Activated T-helper 17 cell treated with anti-CD3 and anti-CD28 coated beads, Interleukin-2, amount 50 U/mL, for 72 hours (primary cell): Measurements from ENCODE around the gene CDHR2. TPM values are rescaled to one million over a fixed set of nuclear protein-coding genes. Genes with fewer than 3 reads are reported as not detected.

Experiments used
- ATAC-seq: fragments of 150-1000 bp; cut with Tn5 transposase; replicated peaks from 2 replicates; pipeline ENCODE4 v1.10.0; 2021; ENCODE audit warnings: mild to moderate bottlenecking, moderate library complexity
- H3K27ac Mint-ChIP-seq: one replicate; pipeline ENCODE4 v1.8.0; 2022; ENCODE audit warnings: mixed read lengths
- H3K27me3 Mint-ChIP-seq: one replicate; pipeline ENCODE4 v1.8.0; 2022; ENCODE audit warnings: mixed read lengths
- H3K36me3 Mint-ChIP-seq: one replicate; pipeline ENCODE4 v1.8.0; 2022; ENCODE audit warnings: low read depth, mild to moderate bottlenecking, mixed read lengths
- H3K4me1 Mint-ChIP-seq: one replicate; pipeline ENCODE4 v1.8.0; 2022; ENCODE audit warnings: mixed read lengths
- H3K4me3 Mint-ChIP-seq: one replicate; pipeline ENCODE4 v1.8.0; 2022; ENCODE audit warnings: mild to moderate bottlenecking, mixed read lengths
- H3K9me3 Mint-ChIP-seq: one replicate; pipeline ENCODE4 v1.8.0; 2022; ENCODE audit warnings: mixed read lengths
- total RNA-seq, 2 donors: library from RNA; stranded (reverse); gene quantifications; one replicate each; pipeline ENCODE4 v1.2.3, GENCODE V29; 2022

The CDHR2 gene
- total RNA-seq, 2 donors from 2014 or later = 0.50 to 0.69 TPM

DNA sequence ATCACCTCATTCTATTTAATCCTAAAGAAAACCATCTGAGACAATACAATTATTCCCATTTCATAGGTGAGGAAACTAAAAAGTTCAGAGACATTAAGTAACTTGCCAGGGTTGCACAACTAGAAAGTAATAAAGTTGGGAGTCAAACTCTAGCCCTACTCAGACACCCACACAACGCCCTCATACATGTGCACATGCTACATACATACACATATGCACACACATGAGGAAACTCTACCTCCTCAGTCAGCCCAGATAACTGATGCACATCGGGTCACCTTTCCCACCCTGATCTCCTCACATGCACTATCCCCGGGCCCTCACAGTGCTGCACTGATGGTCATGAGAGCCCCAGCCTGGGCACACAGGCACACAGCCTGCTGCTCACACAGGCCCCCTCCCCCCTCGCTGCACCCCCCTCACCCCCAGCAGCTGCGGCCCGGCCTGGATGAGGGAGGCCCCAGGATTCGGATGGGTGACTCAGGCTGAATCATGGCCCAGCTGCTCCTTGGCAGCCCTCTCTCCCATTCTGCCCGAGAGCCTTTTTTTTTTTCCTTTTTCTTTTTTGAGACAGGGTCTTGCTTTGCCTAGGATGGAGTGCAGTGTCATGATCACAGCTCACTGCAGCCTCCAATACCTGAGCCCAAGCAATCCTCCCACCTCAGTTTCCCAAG, 65.8 kb downstream of the CDHR2 start:
- Mint-ChIP-seq H3K27ac (no peak overlapping the region), H3K36me3 (no peaks in the 10 kb centered on the region), H3K9me3 (no peaks in the 10 kb centered on the region), H3K27me3 (peaks cover 33% of the 10 kb centered on the region), H3K4me1 (peaks cover 5% of the 10 kb centered on the region), H3K4me3 (no peak overlapping the region)
- ATAC-seq = no peak

DNA sequence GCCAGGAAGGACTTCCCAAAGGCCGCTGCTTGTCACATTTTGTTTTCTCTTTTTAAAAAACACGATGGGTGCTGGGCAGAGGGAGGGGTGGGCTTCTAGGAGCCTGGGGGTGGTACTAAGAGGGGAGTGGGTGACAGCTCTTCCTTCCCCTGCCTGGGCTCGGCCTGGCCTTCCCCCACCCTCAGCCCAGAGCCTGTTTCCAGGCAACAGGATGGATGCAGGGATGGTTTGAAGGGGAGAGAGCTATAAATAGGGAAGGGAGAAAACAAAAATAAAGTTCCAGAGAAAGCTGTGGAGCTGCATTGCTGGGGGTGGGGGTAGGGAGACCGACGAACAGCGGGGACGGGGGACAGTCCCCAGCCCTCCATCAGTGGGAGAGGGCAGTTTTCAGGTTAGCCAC, 67.4 kb downstream of the CDHR2 start:
- Mint-ChIP-seq H3K9me3 (no peaks in the 10 kb centered on the region), H3K27ac (no peak overlapping the region), H3K27me3 (peaks cover 37% of the 10 kb centered on the region), H3K36me3 (no peaks in the 10 kb centered on the region), H3K4me3 (no peak overlapping the region), H3K4me1 (peaks cover 3% of the 10 kb centered on the region)
- ATAC-seq = no peak

DNA sequence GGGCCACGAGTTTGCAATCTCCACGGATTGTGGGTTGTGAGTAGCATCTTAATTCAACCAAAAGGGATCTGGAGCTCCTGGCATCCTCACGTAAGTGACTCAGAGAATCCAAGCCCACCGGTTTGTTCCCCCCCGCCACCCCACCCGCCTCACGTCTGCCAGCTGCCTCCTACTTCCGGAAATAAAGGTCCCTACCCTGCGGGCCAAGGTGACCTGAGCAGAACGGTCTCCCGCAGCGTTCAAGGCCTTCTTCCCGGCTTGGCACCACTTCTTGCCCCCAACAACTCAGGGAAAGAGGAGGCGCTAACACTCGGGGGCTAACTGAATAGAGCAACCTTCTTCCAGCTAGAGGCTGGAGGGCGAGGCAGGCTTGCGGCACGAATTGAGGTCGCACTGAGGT, 69.6 kb downstream of the CDHR2 start:
- Mint-ChIP-seq H3K4me1 (peaks cover 4% of the 10 kb centered on the region), H3K9me3 (no peaks in the 10 kb centered on the region), H3K27me3 (peaks cover 33% of the 10 kb centered on the region), H3K36me3 (no peaks in the 10 kb centered on the region), H3K4me3 (no peak overlapping the region), H3K27ac (no peak overlapping the region)
- no peak for ATAC-seq

DNA sequence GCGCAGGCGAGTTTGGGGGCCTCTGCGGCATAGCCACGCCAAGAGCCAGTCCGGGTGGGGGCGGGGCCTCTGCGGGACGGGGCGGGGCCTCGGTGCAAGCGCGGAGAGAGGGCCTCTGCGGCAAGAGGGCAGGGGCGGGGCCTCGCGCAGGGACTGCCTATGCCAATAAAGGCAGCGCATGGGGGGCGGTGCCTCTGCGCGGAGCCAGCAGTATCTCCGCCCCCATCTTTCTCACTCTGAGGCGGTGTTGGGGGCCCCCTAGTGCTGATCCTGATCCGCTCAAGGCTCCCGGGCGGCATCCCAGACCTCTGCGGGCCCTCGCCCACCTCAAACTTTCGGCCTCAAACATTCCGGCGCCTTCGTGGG, 70.0 kb downstream of the CDHR2 start:
- H3K36me3 Mint-ChIP-seq = no peaks in the 10 kb centered on the region
- peaks cover 31% of the 10 kb centered on the region for H3K27me3 Mint-ChIP-seq
- no peaks in the 10 kb centered on the region for H3K9me3 Mint-ChIP-seq
- H3K27ac Mint-ChIP-seq = no peak overlapping the region
- peak; percentile 97 for ATAC-seq
- H3K4me1 Mint-ChIP-seq = peaks cover 4% of the 10 kb centered on the region
- no peak overlapping the region for H3K4me3 Mint-ChIP-seq

DNA sequence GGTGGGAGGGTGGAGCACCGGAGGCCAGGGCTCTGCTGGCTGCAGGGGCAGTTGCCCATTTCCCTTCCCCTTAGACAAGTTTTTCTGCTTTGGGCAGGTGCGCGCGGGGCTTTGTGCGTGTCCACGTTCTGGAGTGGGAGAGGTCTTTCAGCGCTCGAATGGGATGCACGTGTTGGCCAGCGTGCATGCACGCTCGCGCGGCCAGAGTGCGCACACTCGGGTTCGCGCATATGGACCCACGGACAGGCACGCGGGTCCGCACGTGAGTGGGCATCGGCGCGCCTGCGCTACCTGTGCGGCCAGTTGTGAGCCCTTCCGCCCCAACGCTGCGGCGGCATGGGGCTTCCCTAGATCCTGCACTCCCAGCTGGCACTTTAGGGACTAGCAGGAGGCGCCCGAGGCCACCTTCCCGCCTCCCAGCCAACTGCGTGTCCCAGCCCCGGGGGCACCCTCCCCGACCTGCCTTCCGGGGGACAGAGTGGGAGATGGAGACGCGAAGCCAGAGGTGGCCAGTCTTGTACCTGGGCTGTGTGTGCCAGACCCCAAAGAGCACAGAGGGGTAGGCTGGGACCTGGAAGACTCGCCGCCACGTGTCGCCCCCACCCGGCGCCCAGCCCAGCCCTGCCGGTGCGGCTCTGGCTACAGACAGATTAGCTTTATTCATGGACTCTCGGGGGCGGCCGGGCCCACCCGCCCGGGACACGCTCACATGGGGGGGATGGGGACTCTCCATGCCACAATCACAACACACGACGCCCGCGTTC, 70.6 kb downstream of the CDHR2 start:
- ATAC-seq = no peak
- Mint-ChIP-seq H3K9me3 (no peaks in the 10 kb centered on the region), H3K36me3 (no peaks in the 10 kb centered on the region), H3K27me3 (peaks cover 31% of the 10 kb centered on the region), H3K4me1 (peaks cover 4% of the 10 kb centered on the region), H3K4me3 (peak overlapping the region; percentile 57), H3K27ac (no peak overlapping the region)

DNA sequence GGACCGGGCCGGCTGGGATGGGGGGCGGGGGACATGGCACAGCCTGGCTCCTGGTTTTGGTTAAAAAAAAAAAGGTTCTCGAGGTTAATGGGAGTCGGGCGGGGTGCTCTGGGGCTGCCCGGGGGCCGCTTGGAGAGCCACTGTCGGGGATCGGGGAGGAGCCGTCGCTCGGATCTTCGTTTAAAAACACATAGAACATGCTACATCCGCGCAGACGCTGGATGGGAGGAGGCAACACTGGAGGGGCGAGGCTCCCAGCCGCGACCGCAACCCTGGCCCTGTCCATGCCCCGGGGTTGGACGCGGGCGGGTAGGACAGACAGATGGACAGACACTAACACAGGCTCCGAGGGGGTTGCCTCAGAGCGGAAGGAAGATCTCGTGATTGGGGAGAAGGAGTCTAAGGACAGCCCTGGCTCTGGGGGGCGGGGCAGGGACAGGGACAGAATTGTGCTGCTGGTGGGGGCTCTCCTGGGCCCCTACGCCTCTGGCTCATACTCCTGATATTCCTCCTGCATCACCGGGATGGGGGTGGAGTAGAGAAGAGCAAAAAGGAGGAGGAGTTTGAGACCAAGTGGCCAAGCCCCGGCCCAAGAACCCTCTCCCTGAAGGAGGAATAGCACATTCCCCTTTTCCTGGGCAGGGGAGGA, 71.3 kb downstream of the CDHR2 start:
- H3K9me3 Mint-ChIP-seq = no peaks in the 10 kb centered on the region
- H3K4me3 Mint-ChIP-seq = peak overlapping the region; percentile 57
- ATAC-seq = no peak
- peaks cover 31% of the 10 kb centered on the region for H3K27me3 Mint-ChIP-seq
- no peaks in the 10 kb centered on the region for H3K36me3 Mint-ChIP-seq
- no peak overlapping the region for H3K27ac Mint-ChIP-seq
- peaks cover 4% of the 10 kb centered on the region for H3K4me1 Mint-ChIP-seq

DNA sequence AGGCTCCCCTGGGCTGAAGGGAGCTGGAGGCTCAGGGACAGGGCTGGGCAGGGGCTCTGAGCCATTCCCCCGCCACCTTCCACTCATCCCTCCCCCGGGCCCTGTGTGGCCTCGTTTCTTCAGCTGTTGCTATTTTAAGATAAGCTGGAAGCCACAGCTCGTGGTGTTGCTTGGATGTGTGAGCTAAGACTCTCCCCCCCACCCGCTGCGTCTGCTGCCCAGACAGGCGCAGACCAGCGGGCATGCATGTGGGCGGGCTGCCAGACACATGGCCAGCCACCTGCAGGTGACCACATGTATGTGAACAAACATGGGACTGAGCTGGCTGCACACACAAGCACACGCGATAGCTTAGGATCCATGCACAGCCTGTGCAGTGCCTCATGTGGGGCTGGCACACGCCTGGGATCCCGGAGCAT, 72.5 kb downstream of the CDHR2 start:
- H3K9me3 Mint-ChIP-seq = no peaks in the 10 kb centered on the region
- H3K36me3 Mint-ChIP-seq = no peaks in the 10 kb centered on the region
- peaks cover 33% of the 10 kb centered on the region for H3K27me3 Mint-ChIP-seq
- ATAC-seq = no peak
- H3K27ac Mint-ChIP-seq = no peak overlapping the region
- H3K4me3 Mint-ChIP-seq = no peak overlapping the region
- peaks cover 4% of the 10 kb centered on the region for H3K4me1 Mint-ChIP-seq

DNA sequence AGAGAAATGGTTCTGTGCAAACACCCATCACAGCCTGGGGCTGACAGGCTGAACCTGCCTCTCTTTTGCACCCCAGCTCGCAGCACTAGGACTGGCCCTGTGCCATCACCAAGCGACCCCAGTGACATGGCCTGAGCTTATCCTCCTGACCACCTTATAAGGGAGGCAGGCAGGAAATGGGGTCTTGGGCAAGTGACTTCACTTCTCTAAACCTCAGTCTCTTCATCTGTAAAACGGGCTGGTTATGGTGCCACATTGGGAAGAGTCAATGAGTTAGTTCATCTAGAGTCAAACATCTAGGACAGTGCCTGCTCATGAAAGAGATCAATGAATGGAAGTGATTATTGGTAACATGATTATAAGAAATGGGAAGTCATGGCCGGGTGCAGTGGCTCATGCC, 75.0 kb downstream of the CDHR2 start:
- no peak for ATAC-seq
- Mint-ChIP-seq H3K4me1 (peaks cover 4% of the 10 kb centered on the region), H3K27me3 (peaks cover 40% of the 10 kb centered on the region), H3K36me3 (no peaks in the 10 kb centered on the region), H3K27ac (no peak overlapping the region), H3K4me3 (no peak overlapping the region), H3K9me3 (no peaks in the 10 kb centered on the region)

DNA sequence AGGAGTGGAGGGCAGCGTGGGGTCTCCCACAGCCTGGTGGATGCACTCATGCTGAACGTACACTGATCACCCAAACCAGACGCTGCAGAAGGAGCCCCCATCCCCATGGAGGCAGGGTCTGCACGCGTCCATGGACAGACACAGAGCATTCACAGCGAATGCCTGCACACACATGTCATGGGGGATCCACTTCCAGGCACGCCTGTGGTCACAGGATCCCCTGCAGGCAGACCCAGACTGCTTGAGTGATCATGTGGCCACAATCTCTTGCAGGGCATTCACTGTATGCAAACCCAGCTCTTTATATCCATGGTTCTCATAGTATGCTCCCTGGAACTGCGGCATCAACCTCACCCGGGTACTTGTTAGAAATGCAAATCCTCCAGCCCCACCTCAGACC, 75.8 kb downstream of the CDHR2 start:
- Mint-ChIP-seq H3K4me3 (no peak overlapping the region), H3K27ac (no peak overlapping the region), H3K9me3 (no peaks in the 10 kb centered on the region), H3K4me1 (peaks cover 4% of the 10 kb centered on the region), H3K27me3 (peaks cover 41% of the 10 kb centered on the region), H3K36me3 (no peaks in the 10 kb centered on the region)
- ATAC-seq = no peak

DNA sequence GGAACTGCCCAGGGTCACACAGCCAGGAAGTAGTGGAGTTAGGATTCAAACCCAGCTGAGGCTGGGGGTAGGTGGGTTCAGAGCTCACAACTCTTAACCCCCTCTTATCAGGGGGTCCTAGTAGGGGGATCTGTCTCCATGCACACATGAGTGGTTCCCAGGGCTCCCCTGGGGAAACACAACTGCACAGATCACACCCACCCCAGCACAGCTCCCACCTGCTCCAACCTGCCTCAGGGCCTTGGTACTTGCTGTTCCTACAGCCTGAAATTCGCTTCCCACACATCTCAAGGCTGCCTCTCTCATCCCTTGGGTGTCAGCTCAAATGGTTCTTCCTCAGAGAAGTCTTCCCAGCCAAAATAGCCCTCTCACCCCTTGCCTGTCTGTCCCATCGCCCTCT, 76.4 kb downstream of the CDHR2 start:
- peaks cover 4% of the 10 kb centered on the region for H3K4me1 Mint-ChIP-seq
- H3K36me3 Mint-ChIP-seq = no peaks in the 10 kb centered on the region
- no peak overlapping the region for H3K27ac Mint-ChIP-seq
- no peaks in the 10 kb centered on the region for H3K9me3 Mint-ChIP-seq
- peaks cover 38% of the 10 kb centered on the region for H3K27me3 Mint-ChIP-seq
- no peak for ATAC-seq
- no peak overlapping the region for H3K4me3 Mint-ChIP-seq

DNA sequence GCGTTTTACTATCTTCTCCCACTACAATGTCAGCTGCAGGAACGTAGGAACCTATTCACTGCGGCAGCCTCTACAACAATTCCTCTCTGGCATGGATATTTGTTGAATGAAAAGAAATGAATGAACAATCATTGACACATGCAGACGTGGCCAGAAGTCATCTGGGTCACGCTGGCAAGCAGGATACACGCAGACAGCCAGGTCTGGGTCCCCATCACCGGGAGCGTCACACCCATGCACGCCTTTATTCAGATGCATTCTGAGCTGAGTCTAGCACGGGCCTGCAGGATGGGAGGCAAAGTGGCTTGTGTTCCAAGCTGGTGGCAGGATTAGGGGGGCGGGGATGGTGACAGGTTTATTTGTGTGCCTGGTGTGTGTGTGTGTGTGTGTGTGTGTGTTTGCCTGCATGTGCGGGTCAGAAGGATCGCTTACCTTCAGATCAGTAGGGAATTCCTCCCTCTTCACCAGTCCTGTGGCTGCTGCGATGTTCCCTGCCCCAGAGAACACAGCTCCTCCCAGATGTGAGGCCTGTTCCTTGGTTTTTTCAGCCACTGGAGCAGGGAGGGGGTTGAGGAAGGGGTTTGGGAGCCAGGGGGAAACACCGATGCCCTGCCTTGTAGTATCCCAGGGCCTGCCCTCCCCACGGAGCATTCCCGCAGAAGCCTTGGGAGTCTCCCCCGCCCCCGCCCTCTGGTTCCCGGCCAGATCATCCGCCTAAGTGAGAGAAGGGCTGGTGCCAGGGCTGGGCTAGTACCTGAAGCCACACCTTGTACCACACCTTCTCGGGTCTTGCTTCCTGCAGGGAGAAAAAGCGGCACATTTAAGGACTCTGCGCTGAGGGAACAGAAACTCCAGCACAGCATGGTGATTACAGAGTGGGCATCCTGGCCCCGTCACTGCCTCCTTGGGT, 77.1 kb downstream of the CDHR2 start:
- no peaks in the 10 kb centered on the region for H3K36me3 Mint-ChIP-seq
- no peak overlapping the region for H3K4me3 Mint-ChIP-seq
- no peak overlapping the region for H3K27ac Mint-ChIP-seq
- H3K9me3 Mint-ChIP-seq = no peaks in the 10 kb centered on the region
- ATAC-seq = no peak
- peaks cover 4% of the 10 kb centered on the region for H3K4me1 Mint-ChIP-seq
- peaks cover 43% of the 10 kb centered on the region for H3K27me3 Mint-ChIP-seq

DNA sequence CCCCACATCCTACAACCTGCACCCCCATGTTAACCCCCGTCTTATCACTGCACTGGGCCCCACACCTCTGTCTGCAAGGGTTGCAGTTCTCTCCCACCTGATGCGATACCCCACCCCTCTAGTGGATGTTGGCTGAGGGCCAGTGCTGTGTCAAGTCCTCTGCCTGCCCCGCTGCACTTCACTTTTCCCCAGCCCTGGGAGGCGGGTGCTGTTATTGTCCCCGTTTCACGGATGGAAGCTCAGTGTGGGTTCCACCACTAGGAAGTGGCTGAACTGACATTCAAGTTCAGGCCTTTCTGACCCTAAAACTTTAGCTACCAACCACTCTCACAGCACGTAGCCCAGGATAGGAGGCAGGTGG, 77.7 kb downstream of the CDHR2 start:
- no peak for ATAC-seq
- peaks cover 48% of the 10 kb centered on the region for H3K27me3 Mint-ChIP-seq
- H3K4me1 Mint-ChIP-seq = peaks cover 4% of the 10 kb centered on the region
- H3K9me3 Mint-ChIP-seq = no peaks in the 10 kb centered on the region
- H3K36me3 Mint-ChIP-seq = no peaks in the 10 kb centered on the region
- no peak overlapping the region for H3K27ac Mint-ChIP-seq
- H3K4me3 Mint-ChIP-seq = no peak overlapping the region

DNA sequence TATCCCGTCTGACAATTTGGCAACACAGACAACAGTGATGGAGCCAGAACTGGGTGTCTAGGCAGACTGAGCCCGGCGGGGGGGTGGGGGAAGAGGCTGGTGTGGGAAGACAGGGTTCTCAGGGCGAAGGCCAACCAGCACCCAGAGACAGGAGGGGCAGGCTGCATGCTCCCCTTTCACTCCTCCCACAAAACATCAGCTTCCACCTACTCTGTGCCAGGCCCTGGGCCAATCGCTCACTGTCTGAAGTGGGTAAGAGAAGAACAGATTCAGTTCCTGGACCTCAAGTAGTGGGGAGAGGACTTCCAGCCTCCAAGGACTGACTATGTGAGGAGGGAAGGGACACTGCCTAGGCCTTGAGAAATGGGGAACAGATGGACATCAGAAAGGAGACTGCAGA, 78.4 kb downstream of the CDHR2 start:
- Mint-ChIP-seq H3K4me1 (peaks cover under 1% of the 10 kb centered on the region), H3K4me3 (no peak overlapping the region), H3K9me3 (no peaks in the 10 kb centered on the region), H3K36me3 (no peaks in the 10 kb centered on the region), H3K27me3 (peaks cover 43% of the 10 kb centered on the region), H3K27ac (no peak overlapping the region)
- ATAC-seq = no peak

DNA sequence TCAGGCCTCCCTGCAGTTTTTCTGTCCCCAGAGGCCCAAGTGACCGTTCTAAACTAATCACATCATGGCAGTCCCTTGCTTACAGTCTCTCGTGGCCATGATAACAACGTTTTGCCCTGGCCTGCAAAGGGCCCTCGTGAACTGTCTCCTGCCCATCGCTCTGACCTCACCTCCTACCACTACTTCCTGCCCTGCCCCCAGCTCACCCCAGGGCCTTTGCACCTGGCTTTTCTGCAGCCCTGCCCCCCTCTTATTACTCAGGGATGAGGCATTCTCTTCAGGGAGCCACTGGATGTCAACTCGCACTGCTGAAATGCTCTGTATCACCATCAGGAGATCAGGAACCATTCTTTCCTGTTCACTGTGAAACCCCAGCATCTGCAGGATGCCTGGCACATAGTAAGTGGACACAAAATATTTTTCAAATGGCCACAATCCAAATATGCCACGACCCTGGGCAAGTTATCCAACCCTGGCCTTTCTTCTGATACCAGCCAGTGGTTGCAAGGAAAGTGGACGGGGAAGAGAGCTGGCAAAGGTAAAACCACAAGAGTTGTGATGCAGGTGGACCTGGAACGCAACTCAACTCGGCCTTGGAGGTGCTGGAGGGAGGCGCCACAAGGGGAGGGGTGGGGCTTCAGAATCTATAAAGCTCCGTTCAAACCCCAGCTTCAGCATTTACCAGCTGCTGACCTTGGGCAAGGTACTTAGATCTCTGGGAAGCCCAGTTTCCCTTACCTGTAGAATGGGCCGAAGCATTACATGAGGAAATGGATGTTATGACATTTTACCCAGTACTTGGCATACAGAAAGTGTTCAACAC, 79.5 kb downstream of the CDHR2 start:
- Mint-ChIP-seq H3K4me1 (no peaks in the 10 kb centered on the region), H3K9me3 (no peaks in the 10 kb centered on the region), H3K36me3 (no peaks in the 10 kb centered on the region), H3K4me3 (peak overlapping the region; percentile 12), H3K27ac (no peak overlapping the region), H3K27me3 (peaks cover 46% of the 10 kb centered on the region)
- no peak for ATAC-seq
